ENCODE measurements around the gene TCF25.

TCF25 gene

GRCh38 chr16:89958068-89958467, 84.7 kb downstream of the TCF25 start:
- no peak for TF ChIP-seq CTCF (IDR thresholded peaks at IDR 0.05; ENCODE audit: insufficient read depth, low read length, poor library complexity, severe bottlenecking)
- Histone ChIP-seq H3K36me3 (ENCODE audit: control insufficient read depth, insufficient read depth, low read length) (peaks cover 4% of the 10 kb centered on the region), H3K27me3 (replicated peaks; ENCODE audit: control insufficient read depth, insufficient read depth, low read length) (no peaks in the 10 kb centered on the region), H3K4me3 (replicated peaks; ENCODE audit: low read depth, low read length) (no peak overlapping the region)
- DNase-seq (ENCODE audit: extremely low read depth, insufficient read length): no peak

- no peak for DNase-seq (ENCODE audit: extremely low read depth, insufficient read length)
- no peak overlapping the region for H3K4me3 ChIP-seq (replicated peaks; ENCODE audit: low read depth, low read length)
- no peaks in the 10 kb centered on the region for H3K27me3 ChIP-seq (replicated peaks; ENCODE audit: control insufficient read depth, insufficient read depth, low read length)
- TF ChIP-seq CTCF (IDR thresholded peaks at IDR 0.05; ENCODE audit: insufficient read depth, low read length, poor library complexity, severe bottlenecking): no peak
- H3K36me3 ChIP-seq (ENCODE audit: control insufficient read depth, insufficient read depth, low read length): peaks cover 4% of the 10 kb centered on the region
Observed at GRCh38 chr16:89958596-89958995, 85.2 kb downstream of the TCF25 start.

- no peak for DNase-seq (ENCODE audit: extremely low read depth, insufficient read length)
- H3K4me3 ChIP-seq (replicated peaks; ENCODE audit: low read depth, low read length): no peak overlapping the region
Observed at GRCh38 chr16:89960966-89961365, 87.6 kb downstream of the TCF25 start.

More at GRCh38 chr16:89960966-89961365, 87.6 kb downstream of the TCF25 start:
- Histone ChIP-seq H3K27me3 (replicated peaks; ENCODE audit: control insufficient read depth, insufficient read depth, low read length) (no peaks in the 10 kb centered on the region), H3K36me3 (ENCODE audit: control insufficient read depth, insufficient read depth, low read length) (peaks cover 4% of the 10 kb centered on the region)
- TF ChIP-seq CTCF (IDR thresholded peaks at IDR 0.05; ENCODE audit: insufficient read depth, low read length, poor library complexity, severe bottlenecking): no peak

All from GM06990 (cell line).